Measurements from ENCODE around the gene RNF157.

The RNF157 gene

GRCh38 chr17:76135810-76136188, 104.5 kb downstream of the RNF157 start:
- CTCF ChIA-PET, result no interaction called here

GRCh38 chr17:76134911-76135809, 105.1 kb downstream of the RNF157 start:
- TF ChIP-seq FOXM1 (IDR thresholded peaks at IDR 0.05; ENCODE audit: borderline replicate concordance) (no peak), L3MBTL2 (conservative IDR thresholded peaks at IDR 0.05) (no peak), HDGF (IDR thresholded peaks at IDR 0.05; ENCODE audit: borderline replicate concordance) (no peak), FOXA1 (IDR thresholded peaks at IDR 0.05) (no peak), ARNT (IDR thresholded peaks at IDR 0.05) (no peak), NFRKB (IDR thresholded peaks at IDR 0.05) (no peak), ZNF384 (IDR thresholded peaks at IDR 0.05) (no peak), SUZ12 (IDR thresholded peaks at IDR 0.05) (no peak), ELF4 (IDR thresholded peaks at IDR 0.05) (no peak), SP1 (IDR thresholded peaks at IDR 0.05) (no peak), FOXK2 (IDR thresholded peaks at IDR 0.05) (no peak), BHLHE40 (IDR thresholded peaks at IDR 0.05; ENCODE audit: borderline replicate concordance) (no peak), PKNOX1 (IDR thresholded peaks at IDR 0.05) (no peak), CTBP1 (IDR thresholded peaks at IDR 0.05; ENCODE audit: borderline replicate concordance) (no peak), TARDBP (IDR thresholded peaks at IDR 0.05) (no peak), LEF1 (IDR thresholded peaks at IDR 0.05; ENCODE audit: borderline replicate concordance) (no peak)
- ChIA-PET CTCF (interaction anchor here (0.6 to 1.2 kb wide), 4 partner anchors 10 to 146 kb away, joined by 3 to 6 read pairs (median 4); no protein-coding TSS in a partner anchor), POLR2A (no interaction called here)
- DNase-seq (ENCODE audit: extremely low spot score), result no peak

More at GRCh38 chr17:76135810-76136188, 104.5 kb downstream of the RNF157 start:
- no peak for DNase-seq (ENCODE audit: extremely low spot score)
- TF ChIP-seq L3MBTL2 (conservative IDR thresholded peaks at IDR 0.05) (no peak), SUZ12 (IDR thresholded peaks at IDR 0.05) (no peak)
- POLR2A ChIA-PET, result no interaction called here

- ChIA-PET POLR2A (interaction anchor here (0.8 to 1.0 kb wide), 2 partner anchors 8 to 9 kb away, joined by 3 to 4 read pairs; partner anchors contain the start of gene FOXJ1), CTCF (interaction anchor here (0.9 to 1.2 kb wide), 3 partner anchors 11 to 147 kb away, joined by 3 to 5 read pairs (median 5); no protein-coding TSS in a partner anchor)
- TF ChIP-seq PKNOX1 (IDR thresholded peaks at IDR 0.05), result no peak
- no peak for TF ChIP-seq HDGF (IDR thresholded peaks at IDR 0.05; ENCODE audit: borderline replicate concordance)
- TF ChIP-seq FOXM1 (IDR thresholded peaks at IDR 0.05; ENCODE audit: borderline replicate concordance), result no peak
- TF ChIP-seq TARDBP (IDR thresholded peaks at IDR 0.05), result no peak
- TF ChIP-seq SP1 (IDR thresholded peaks at IDR 0.05), result no peak
- TF ChIP-seq ARNT (IDR thresholded peaks at IDR 0.05), result no peak
- no peak for TF ChIP-seq NFRKB (IDR thresholded peaks at IDR 0.05)
- no peak for TF ChIP-seq ZNF384 (IDR thresholded peaks at IDR 0.05)
- no peak for TF ChIP-seq FOXK2 (IDR thresholded peaks at IDR 0.05)
- TF ChIP-seq ELF4 (IDR thresholded peaks at IDR 0.05), result no peak
- TF ChIP-seq FOXA1 (IDR thresholded peaks at IDR 0.05), result no peak
- no peak for TF ChIP-seq L3MBTL2 (conservative IDR thresholded peaks at IDR 0.05)
- no peak for TF ChIP-seq LEF1 (IDR thresholded peaks at IDR 0.05; ENCODE audit: borderline replicate concordance)
- TF ChIP-seq SUZ12 (IDR thresholded peaks at IDR 0.05), result no peak
- TF ChIP-seq BHLHE40 (IDR thresholded peaks at IDR 0.05; ENCODE audit: borderline replicate concordance), result no peak
- no peak for TF ChIP-seq CTBP1 (IDR thresholded peaks at IDR 0.05; ENCODE audit: borderline replicate concordance)
- DNase-seq (ENCODE audit: extremely low spot score), result no peak
Observed at GRCh38 chr17:76132574-76133338, 107.5 kb downstream of the RNF157 start.

- POLR2A ChIA-PET, result no interaction called here
- CTCF ChIA-PET, result no interaction called here
- no peak for DNase-seq (ENCODE audit: extremely low spot score)
Observed at GRCh38 chr17:76131692-76132573, 108.4 kb downstream of the RNF157 start.

More at GRCh38 chr17:76131692-76132573, 108.4 kb downstream of the RNF157 start:
- TF ChIP-seq L3MBTL2 (conservative IDR thresholded peaks at IDR 0.05) (no peak), BHLHE40 (IDR thresholded peaks at IDR 0.05; ENCODE audit: borderline replicate concordance) (no peak), CTBP1 (IDR thresholded peaks at IDR 0.05; ENCODE audit: borderline replicate concordance) (no peak), ARNT (IDR thresholded peaks at IDR 0.05) (no peak), SP1 (IDR thresholded peaks at IDR 0.05) (no peak), TARDBP (IDR thresholded peaks at IDR 0.05) (no peak), ZNF384 (IDR thresholded peaks at IDR 0.05) (no peak), FOXM1 (IDR thresholded peaks at IDR 0.05; ENCODE audit: borderline replicate concordance) (no peak), FOXK2 (IDR thresholded peaks at IDR 0.05) (no peak), SUZ12 (IDR thresholded peaks at IDR 0.05) (no peak), ELF4 (IDR thresholded peaks at IDR 0.05) (no peak), LEF1 (IDR thresholded peaks at IDR 0.05; ENCODE audit: borderline replicate concordance) (no peak), NFRKB (IDR thresholded peaks at IDR 0.05) (no peak), PKNOX1 (IDR thresholded peaks at IDR 0.05) (no peak), FOXA1 (IDR thresholded peaks at IDR 0.05) (no peak), HDGF (IDR thresholded peaks at IDR 0.05; ENCODE audit: borderline replicate concordance) (no peak)

Data from HEK293T (cell line).